ENCODE data around the gene TRIM54.

GRCh38 chr2:27285481-27285880, 3.3 kb downstream of the TRIM54 start:
- TF ChIP-seq, protein P1, sequence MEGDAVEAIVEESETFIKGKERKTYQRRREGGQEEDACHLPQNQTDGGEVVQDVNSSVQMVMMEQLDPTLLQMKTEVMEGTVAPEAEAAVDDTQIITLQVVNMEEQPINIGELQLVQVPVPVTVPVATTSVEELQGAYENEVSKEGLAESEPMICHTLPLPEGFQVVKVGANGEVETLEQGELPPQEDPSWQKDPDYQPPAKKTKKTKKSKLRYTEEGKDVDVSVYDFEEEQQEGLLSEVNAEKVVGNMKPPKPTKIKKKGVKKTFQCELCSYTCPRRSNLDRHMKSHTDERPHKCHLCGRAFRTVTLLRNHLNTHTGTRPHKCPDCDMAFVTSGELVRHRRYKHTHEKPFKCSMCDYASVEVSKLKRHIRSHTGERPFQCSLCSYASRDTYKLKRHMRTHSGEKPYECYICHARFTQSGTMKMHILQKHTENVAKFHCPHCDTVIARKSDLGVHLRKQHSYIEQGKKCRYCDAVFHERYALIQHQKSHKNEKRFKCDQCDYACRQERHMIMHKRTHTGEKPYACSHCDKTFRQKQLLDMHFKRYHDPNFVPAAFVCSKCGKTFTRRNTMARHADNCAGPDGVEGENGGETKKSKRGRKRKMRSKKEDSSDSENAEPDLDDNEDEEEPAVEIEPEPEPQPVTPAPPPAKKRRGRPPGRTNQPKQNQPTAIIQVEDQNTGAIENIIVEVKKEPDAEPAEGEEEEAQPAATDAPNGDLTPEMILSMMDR (IDR thresholded peaks at IDR 0.05): no peak
- no peak for TF ChIP-seq POLR2AphosphoS5 (IDR thresholded peaks at IDR 0.05; ENCODE audit: insufficient read depth in 1 of 2, low read depth in 1 of 2)
- TF ChIP-seq POLR2A (IDR thresholded peaks at IDR 0.05): no peak

Measured in vagina (tissue), 2 donors.